Measurements from ENCODE around the gene SPATS2L. TPM values are rescaled to one million over a fixed set of nuclear protein-coding genes. Genes with fewer than 3 reads are reported as not detected.
A peak's percentile ranks its signal among the peaks of the same experiment; 100 is the strongest.

SPATS2L gene
- total RNA-seq, 1 experiment from 2014 or later: 174 TPM

DNA sequence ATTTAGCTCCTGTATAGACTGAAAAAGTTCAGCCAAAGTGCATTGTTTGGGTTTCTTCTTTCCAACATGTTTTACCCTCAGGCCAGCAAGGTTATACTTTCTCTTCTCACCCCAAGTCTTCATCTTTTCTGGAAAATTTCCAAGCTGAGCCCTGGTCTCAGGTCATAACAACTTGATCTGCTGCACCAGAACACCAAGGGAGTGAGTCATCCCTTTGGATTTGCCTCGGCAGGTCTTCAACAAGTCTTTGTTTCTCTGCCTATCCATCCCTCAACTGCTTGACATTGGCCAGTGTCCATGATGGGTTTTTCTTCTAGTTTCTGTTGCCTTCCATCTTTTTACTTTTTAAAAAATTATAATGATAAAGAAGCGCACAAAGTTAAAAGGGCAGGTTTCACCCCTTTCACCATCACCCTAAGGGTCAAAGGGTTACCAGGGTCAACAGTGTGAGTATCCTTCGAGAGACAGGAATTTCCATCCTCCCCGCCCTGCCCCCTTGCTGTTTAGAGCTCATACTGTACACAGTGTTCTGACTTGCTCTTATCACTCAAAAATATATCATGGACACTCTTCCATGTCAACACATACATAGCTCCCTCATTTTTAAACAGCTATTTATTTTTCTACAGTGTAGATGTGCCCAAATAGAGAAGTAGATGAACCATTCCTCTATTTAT, 5.7 kb upstream of the SPATS2L start:
- intact Hi-C loops (cut with micrococcal nuclease): loop anchor here (5.0 kb wide), 1 partner anchor 223 kb away; no protein-coding TSS in a partner anchor
- no TSS peak for BruUV-seq (replicated peaks)
- Histone ChIP-seq H3F3A (ENCODE audit: low read length, unreplicated experiment) (peaks cover 17% of the 10 kb centered on the region), H4K20me1 (ENCODE audit: low read length) (no peaks in the 10 kb centered on the region), H3K27me3 (ENCODE audit: low read length) (no peaks in the 10 kb centered on the region), H3K4me1 (ENCODE audit: insufficient read depth, low read length) (peaks cover 54% of the 10 kb centered on the region), H3K4me2 (ENCODE audit: low read length) (peak overlapping the region; percentile 33), H3K9me3 (ENCODE audit: low read length) (no peaks in the 10 kb centered on the region), H3K27ac (ENCODE audit: low read length) (peak overlapping the region; percentile 23), H3K4me3 (ENCODE audit: low read length) (no peak overlapping the region), H3K79me2 (ENCODE audit: low read length) (peaks cover 23% of the 10 kb centered on the region), H3K9ac (ENCODE audit: low read length) (no peak overlapping the region), H3K36me3 (ENCODE audit: low read depth, low read length) (no peaks in the 10 kb centered on the region), H3K9me2 (replicated peaks; ENCODE audit: low read length) (no peaks in the 10 kb centered on the region), H2AFZ (ENCODE audit: low read length) (no peak overlapping the region)
- TF ChIP-seq, protein P1, sequence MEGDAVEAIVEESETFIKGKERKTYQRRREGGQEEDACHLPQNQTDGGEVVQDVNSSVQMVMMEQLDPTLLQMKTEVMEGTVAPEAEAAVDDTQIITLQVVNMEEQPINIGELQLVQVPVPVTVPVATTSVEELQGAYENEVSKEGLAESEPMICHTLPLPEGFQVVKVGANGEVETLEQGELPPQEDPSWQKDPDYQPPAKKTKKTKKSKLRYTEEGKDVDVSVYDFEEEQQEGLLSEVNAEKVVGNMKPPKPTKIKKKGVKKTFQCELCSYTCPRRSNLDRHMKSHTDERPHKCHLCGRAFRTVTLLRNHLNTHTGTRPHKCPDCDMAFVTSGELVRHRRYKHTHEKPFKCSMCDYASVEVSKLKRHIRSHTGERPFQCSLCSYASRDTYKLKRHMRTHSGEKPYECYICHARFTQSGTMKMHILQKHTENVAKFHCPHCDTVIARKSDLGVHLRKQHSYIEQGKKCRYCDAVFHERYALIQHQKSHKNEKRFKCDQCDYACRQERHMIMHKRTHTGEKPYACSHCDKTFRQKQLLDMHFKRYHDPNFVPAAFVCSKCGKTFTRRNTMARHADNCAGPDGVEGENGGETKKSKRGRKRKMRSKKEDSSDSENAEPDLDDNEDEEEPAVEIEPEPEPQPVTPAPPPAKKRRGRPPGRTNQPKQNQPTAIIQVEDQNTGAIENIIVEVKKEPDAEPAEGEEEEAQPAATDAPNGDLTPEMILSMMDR (conservative IDR thresholded peaks at IDR 0.05; ENCODE audit: low read depth, low read length): no peak
- TF ChIP-seq EZH2phosphoT487 (IDR thresholded peaks at IDR 0.05; ENCODE audit: borderline replicate concordance, low read length): no peak
- TF ChIP-seq EZH2 (IDR thresholded peaks at IDR 0.05; ENCODE audit: low read length, unreplicated experiment): no peak
- ChIA-PET POLR2A (ENCODE audit: unreplicated experiment) (no interaction called here), CTCF (no interaction called here)
- ATAC-seq (peak; percentile 49), DNase-seq (peak; percentile 92)

DNA sequence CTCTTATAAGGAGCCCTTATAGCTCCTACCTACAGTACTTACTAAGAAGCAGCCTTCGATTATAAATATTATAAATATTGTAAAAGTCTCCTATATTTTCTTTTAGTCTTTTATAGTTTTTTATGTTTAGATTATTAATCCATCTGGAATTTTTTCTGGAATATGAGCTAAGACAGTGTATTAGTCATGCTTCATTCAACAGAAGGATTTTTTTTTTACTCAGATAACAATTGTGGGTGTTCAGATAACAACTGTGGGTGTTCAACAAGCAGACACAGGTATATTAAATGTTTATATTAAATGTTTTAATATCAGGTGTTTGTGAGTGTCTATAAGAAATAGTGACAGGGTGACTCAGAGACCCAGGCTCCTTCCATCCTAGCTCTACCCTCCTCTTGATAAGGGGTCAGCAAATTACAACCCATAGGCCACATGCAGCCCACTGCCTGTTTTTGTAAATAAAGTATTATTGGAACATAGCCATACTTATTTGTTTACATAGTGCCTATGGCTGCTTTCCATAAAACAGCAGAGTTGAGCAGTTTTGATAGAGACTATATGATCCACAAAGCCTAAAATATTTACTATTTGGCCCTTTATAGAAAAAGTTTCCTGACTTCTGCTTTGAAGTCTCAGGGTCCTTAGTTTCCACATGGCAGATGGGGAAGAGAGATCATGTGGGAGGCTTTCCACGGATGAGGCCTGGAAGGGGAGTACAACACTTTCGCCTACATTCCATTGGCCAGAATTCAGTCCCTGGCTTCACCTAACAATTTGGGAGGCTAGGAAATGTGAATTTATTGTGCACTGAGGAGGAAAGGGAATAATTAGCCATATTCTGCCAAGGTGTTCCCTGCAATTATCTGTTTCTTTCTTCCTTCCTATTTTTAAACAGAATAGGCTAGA, 4.3 kb upstream of the SPATS2L start:
- no peaks in the 10 kb centered on the region for H3K27me3 ChIP-seq (ENCODE audit: low read length)
- H3K9me2 ChIP-seq (replicated peaks; ENCODE audit: low read length): no peaks in the 10 kb centered on the region
- H4K20me1 ChIP-seq (ENCODE audit: low read length): no peaks in the 10 kb centered on the region
- H3K4me1 ChIP-seq (ENCODE audit: insufficient read depth, low read length): peaks cover 54% of the 10 kb centered on the region
- H3K79me2 ChIP-seq (ENCODE audit: low read length): peaks cover 33% of the 10 kb centered on the region
- H3F3A ChIP-seq (ENCODE audit: low read length, unreplicated experiment): peaks cover 17% of the 10 kb centered on the region
- ATAC-seq (no peak), DNase-seq (peak; percentile 64)
- no peaks in the 10 kb centered on the region for H3K9me3 ChIP-seq (ENCODE audit: low read length)
- TF ChIP-seq EZH2phosphoT487 (IDR thresholded peaks at IDR 0.05; ENCODE audit: borderline replicate concordance, low read length) (no peak), EZH2 (IDR thresholded peaks at IDR 0.05; ENCODE audit: low read length, unreplicated experiment) (no peak)
- TF ChIP-seq, protein P1 (conservative IDR thresholded peaks at IDR 0.05; ENCODE audit: low read depth, low read length): no peak
- peak overlapping the region; percentile 61 for H3K27ac ChIP-seq (ENCODE audit: low read length)
- BruUV-seq (replicated peaks): no TSS peak
- intact Hi-C loops (cut with micrococcal nuclease): loop anchor here (5.0 kb wide), 1 partner anchor 225 kb away; no protein-coding TSS in a partner anchor
- CTCF ChIA-PET: interaction anchor here (0.7 kb wide), 1 partner anchor 317 kb away, joined by 3 read pairs; no protein-coding TSS in a partner anchor
- H3K4me3 ChIP-seq (ENCODE audit: low read length): 0 out of 2 replicates have a peak overlapping the region, but pooled peaks have one; percentile 1
- no peaks in the 10 kb centered on the region for H3K36me3 ChIP-seq (ENCODE audit: low read depth, low read length)
- H3K4me2 ChIP-seq (ENCODE audit: low read length): peak overlapping the region; percentile 52
- H3K9ac ChIP-seq (ENCODE audit: low read length): no peak overlapping the region
- H2AFZ ChIP-seq (ENCODE audit: low read length): no peak overlapping the region
- POLR2A ChIA-PET (ENCODE audit: unreplicated experiment): no interaction called here
